ENCODE measurements around the gene FBLN1. TPM values are rescaled to one million over a fixed set of nuclear protein-coding genes. Genes with fewer than 3 reads are reported as not detected.
A peak's percentile ranks its signal among the peaks of the same experiment; 100 is the strongest.

The FBLN1 gene
- polyA plus RNA-seq, 1 experiment: 1,033 TPM

DNA sequence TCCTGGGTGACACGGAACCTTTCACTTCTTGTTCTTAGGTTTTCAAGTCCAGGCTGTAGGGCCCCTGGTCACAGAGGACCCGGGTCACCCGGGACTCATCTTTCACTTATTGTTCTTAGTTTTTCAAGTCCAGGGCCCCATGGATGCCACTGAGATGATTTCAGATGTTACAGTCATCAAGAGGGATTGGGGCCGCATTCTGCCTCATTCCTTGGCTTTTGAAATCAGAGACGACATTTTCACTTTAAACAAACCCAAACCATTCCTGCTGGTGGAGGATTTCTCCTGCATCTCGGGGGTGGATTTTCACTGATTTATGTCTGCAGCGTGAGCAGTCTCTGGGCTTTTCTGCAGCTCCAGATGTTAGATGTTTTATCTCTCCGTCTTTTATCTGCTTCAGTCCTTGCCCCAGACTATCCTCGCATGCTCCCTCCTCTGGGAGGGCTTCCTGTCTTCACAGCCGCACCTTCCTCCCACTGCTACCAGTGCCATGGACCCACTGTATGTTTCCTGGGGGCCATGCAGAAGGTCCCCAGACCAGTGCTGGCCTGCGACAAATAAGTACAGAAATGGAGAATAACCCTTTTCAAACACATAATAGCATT is 27.4 kb downstream of the FBLN1 start:
- peak; percentile 64 for DNase-seq (ENCODE audit: low read depth)
- Histone ChIP-seq H3K4me3 (ENCODE audit: low read depth, low read length) (no peak overlapping the region), H3K36me3 (ENCODE audit: control insufficient read depth, insufficient read depth, low read length) (peaks cover 69% of the 10 kb centered on the region), H3K27me3 (ENCODE audit: control insufficient read depth, insufficient read depth, low read length) (no peaks in the 10 kb centered on the region)
- TF ChIP-seq, protein P1, sequence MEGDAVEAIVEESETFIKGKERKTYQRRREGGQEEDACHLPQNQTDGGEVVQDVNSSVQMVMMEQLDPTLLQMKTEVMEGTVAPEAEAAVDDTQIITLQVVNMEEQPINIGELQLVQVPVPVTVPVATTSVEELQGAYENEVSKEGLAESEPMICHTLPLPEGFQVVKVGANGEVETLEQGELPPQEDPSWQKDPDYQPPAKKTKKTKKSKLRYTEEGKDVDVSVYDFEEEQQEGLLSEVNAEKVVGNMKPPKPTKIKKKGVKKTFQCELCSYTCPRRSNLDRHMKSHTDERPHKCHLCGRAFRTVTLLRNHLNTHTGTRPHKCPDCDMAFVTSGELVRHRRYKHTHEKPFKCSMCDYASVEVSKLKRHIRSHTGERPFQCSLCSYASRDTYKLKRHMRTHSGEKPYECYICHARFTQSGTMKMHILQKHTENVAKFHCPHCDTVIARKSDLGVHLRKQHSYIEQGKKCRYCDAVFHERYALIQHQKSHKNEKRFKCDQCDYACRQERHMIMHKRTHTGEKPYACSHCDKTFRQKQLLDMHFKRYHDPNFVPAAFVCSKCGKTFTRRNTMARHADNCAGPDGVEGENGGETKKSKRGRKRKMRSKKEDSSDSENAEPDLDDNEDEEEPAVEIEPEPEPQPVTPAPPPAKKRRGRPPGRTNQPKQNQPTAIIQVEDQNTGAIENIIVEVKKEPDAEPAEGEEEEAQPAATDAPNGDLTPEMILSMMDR (IDR thresholded peaks at IDR 0.05; ENCODE audit: insufficient read depth, low read depth, low read length): no peak
- ChIA-PET CTCF (interaction anchor here (1.3 kb wide), 1 partner anchor 89 kb away, joined by 3 read pairs; no protein-coding TSS in a partner anchor), POLR2A (no interaction called here)

GRCh38 chr22:45531441-45532234 is 29.0 kb downstream of the FBLN1 start:
- no peak for DNase-seq (ENCODE audit: low read depth)
- ChIA-PET CTCF (interaction anchor here (0.6 to 2.7 kb wide), 4 partner anchors 21 to 739 kb away, joined by 3 to 9 read pairs (median 3); no protein-coding TSS in a partner anchor), POLR2A (interaction anchor here (0.6 kb wide), 1 partner anchor 20 kb away, joined by 3 read pairs; no protein-coding TSS in a partner anchor)
- H3K36me3 ChIP-seq (ENCODE audit: control insufficient read depth, insufficient read depth, low read length): peaks cover 61% of the 10 kb centered on the region
- no peak overlapping the region for H3K4me3 ChIP-seq (ENCODE audit: low read depth, low read length)
- H3K27me3 ChIP-seq (ENCODE audit: control insufficient read depth, insufficient read depth, low read length): no peaks in the 10 kb centered on the region
- TF ChIP-seq, protein P1 (IDR thresholded peaks at IDR 0.05; ENCODE audit: insufficient read depth, low read depth, low read length): no peak

- CTCF ChIA-PET: interaction anchor here (1.0 to 2.7 kb wide), 2 partner anchors 20 to 91 kb away, joined by 3 to 9 read pairs; no protein-coding TSS in a partner anchor
- POLR2A ChIA-PET: interaction anchor here (0.6 kb wide), 1 partner anchor 20 kb away, joined by 3 read pairs; no protein-coding TSS in a partner anchor
- no peak for DNase-seq (ENCODE audit: low read depth)
- TF ChIP-seq, protein P1 (IDR thresholded peaks at IDR 0.05; ENCODE audit: insufficient read depth, low read depth, low read length): no peak
- H3K36me3 ChIP-seq (ENCODE audit: control insufficient read depth, insufficient read depth, low read length): peaks cover 60% of the 10 kb centered on the region
- no peaks in the 10 kb centered on the region for H3K27me3 ChIP-seq (ENCODE audit: control insufficient read depth, insufficient read depth, low read length)
- no peak overlapping the region for H3K4me3 ChIP-seq (ENCODE audit: low read depth, low read length)
Measured at GRCh38 chr22:45532235-45532631, 29.6 kb downstream of the FBLN1 start.

GRCh38 chr22:45533703-45534102 is 31.0 kb downstream of the FBLN1 start:
- CTCF ChIA-PET: interaction anchor here (1.2 to 1.5 kb wide), 2 partner anchors 16 to 18 kb away, joined by 4 read pairs; no protein-coding TSS in a partner anchor
- DNase-seq (ENCODE audit: low read depth): no peak
- Histone ChIP-seq H3K4me3 (ENCODE audit: low read depth, low read length) (no peak overlapping the region), H3K36me3 (ENCODE audit: control insufficient read depth, insufficient read depth, low read length) (peaks cover 58% of the 10 kb centered on the region), H3K27me3 (ENCODE audit: control insufficient read depth, insufficient read depth, low read length) (no peaks in the 10 kb centered on the region)
- TF ChIP-seq, protein P1 (IDR thresholded peaks at IDR 0.05; ENCODE audit: insufficient read depth, low read depth, low read length): no peak
- POLR2A ChIA-PET: interaction anchor here (0.6 kb wide), 1 partner anchor 62 kb away, joined by 6 read pairs; no protein-coding TSS in a partner anchor

All from BJ (cell line).